Dermis blood vessel endothelial cell (primary cell): ENCODE data around the gene QDPR. TPM values are rescaled to one million over a fixed set of nuclear protein-coding genes. Genes with fewer than 3 reads are reported as not detected.
"Not testable (repeated sequence)": the region's sequence is repeated elsewhere in the genome, so short reads cannot be mapped to it uniquely, and the experiment has no call there.

Experiments used
- DNase-seq: peaks from one replicate; pipeline ENCODE4 v3.0.0; 2010
- total RNA-seq: library from RNA; depleted of rRNA; stranded (reverse); fragments of >200 nt; gene quantifications from 2 replicates; pipeline ENCODE4 v1.2.3, GENCODE V29; 2014

Gene QDPR
- total RNA-seq, 1 donor from 2014 or later: 15.1 TPM

GRCh38 chr4:17490575-17491059, 21.3 kb downstream of the QDPR start:
- DNase-seq: peak; percentile 66

DNA sequence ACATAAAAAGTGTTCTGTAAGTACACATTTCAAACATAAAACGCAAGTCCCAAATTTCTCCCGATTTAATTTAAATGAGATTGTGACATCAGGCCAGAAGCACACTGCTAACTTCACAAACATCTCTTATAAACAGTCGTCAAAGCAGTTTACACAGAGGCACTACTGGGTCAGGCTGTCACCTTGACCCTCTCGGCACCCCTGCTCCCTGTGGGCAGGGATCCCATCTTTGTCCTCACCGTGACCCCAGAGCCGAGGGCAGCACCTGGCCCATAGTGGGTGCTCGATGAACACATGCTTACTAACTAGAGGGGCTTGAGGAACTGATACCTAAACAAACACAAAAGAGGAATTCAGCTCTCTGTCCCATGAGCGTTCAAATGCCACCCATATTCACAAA, 22.2 kb downstream of the QDPR start:
- DNase-seq: no peak

DNA sequence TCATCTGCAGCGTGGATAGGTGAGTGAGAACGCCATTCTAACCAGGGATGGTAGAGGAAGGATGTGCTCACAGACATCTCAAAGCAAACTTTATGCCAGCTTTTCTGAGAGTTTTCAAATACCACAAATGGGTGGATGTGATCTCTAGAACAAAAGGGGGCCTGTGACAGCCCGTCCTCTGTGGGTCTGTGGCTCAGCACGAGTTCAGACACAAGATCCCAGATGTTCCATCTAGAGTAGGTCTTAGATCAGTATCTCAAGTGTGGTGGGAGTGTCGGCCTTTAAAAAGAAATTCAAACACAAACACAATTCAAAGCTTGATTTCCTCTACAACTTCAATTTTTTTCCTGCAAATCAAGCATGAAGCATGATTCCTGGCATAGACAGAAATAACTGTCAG, 22.8 kb downstream of the QDPR start:
- no peak for DNase-seq

GRCh38 chr4:17482716-17483115, 29.2 kb downstream of the QDPR start:
- DNase-seq: no peak

DNA sequence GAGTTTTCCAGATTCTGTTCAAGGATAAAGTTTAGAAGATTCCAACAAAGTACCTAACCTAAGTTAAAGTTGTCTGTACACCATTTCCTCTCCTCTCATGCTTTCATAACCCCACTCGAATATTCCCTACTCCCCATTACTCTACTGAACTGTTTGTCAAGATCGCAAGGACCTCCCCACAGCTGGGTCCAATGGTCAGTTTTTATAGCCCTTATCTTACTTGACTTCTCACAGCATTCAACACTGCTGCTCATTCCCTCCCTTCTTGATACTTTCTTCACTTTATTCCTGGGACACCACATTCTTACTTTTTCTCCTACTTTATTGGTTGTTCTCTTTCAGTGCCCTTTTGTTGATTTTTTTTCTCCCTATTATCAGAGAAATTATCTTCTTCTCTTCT, 30.9 kb downstream of the QDPR start:
- DNase-seq: no peak

- DNase-seq: no peak
Observed at GRCh38 chr4:17480210-17480927, 31.5 kb downstream of the QDPR start.

DNA sequence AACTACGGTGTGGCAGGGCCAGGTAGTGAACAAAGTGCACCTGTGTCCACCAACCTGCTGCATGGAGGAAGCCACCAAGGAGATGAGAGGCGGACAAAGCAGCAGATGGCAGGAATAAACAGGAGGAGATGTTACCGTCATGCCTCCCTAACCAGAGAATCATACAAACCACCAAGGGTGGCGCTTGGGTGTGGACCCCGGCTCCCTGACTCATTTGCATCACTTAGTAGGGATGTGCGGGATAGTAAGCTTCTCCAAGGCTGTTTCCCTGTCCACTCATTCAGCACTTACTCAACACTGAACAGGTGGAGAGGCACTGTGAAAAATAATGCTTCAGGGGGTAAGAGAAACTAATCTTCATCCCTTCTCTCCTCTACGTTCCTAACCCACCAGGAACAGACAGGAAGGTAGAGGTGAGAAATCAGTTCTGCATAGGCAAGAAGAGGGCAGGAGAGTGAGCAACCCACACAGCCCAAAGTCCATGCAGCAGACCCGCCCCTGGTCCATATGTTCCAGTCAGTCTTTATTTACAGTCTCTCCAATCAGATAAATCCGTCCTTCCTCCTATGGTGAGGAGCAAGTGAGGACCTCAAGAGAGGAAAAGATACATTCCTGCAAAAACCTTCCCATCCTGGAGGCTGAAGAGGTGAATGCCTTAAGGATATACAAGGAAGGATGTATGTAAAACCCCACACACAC, 34.0 kb downstream of the QDPR start:
- DNase-seq: no peak

DNA sequence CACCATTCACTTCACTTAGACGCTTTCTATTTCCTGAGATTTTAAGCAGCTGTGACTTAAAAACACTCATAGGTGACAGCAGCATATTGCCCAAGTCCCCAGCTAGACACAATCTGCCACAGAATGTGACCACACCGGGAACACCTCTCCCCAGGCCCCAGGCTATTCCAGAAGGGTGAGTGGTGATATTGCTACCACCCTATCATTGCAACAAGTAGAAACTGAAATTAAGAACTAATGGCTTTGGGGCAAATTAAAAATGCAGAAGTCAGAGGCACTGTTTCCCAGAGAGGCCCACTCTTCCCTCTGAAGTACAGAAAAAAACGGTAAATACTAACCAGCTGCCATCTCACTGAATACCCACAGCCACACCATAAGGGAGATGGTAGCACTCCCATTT, 35.0 kb downstream of the QDPR start:
- no peak for DNase-seq

DNA sequence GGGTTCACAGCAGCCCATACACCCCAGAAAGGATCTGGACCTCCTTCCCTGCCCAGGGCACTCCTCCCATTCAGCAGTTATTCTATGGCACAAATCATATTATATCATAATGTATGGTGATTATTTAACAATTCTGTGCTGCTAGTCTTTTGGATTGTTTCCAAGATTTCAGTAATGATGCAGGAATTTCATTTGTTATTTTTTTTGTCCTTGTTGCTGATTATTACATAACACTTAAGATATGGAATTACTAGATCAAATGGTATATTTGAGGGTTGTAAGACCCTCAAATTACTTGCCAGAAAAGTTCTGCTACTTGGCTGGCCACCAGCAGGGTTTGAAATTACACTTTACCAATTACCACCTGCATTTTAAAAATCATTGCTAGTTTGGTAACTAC, 36.4 kb downstream of the QDPR start:
- peak; percentile 33 for DNase-seq

DNA sequence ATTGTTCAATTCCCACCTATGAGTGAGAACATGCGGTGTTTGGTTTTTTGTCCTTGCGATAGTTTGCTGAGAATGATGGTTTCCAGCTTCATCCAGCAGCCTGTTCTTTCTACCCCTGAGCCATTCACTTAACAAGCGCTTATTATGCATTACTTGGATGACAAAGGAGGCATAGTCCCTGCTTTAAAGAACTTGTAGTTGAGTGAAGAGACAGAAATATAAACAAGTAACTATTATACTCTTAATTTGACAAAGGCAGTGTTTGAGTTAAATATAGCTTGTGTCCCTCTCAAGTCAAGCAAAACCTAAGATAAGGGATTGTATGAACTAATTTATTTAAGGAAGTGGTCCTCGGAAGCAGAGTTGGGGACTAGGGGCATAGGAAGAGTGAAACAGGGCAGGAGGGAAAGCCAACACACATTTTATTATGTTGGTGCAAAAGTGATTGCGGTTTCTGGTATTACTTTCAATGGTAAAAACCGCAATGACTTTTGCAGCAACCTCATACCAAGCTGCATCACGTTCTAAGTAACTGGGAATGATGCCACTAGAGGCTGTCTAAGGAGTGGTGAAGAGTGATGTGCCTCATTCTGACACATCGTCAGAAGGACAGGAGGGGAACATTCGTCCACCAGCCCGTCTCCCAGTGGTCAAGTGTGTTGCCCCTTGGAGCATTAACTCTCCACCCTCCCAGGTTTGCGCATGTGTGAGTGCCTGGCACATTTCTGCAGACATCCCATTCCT, 41.8 kb downstream of the QDPR start:
- no peak for DNase-seq

GRCh38 chr4:17468619-17469221, 43.2 kb downstream of the QDPR start:
- peak; percentile 71 for DNase-seq

DNA sequence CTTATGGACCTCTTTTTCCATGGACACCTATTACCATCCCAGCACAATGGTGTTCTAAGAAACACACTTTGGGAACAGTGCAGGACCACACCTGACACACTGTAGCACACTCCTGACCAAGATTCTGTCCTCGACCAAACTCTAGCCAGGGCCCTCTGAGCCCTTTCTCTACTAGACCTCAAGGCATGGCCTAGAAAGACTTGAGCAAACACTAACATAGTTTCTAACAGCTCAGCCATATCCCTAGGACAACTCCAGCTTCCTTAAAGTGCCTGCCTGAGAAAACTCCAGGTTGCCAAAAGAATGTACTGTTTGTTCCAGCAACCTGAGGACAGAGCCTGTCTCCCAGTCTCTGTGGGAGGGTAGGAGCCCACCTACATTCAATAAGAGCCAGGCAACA, 48.3 kb downstream of the QDPR start:
- no peak for DNase-seq

- no peak for DNase-seq
Observed at GRCh38 chr4:17450269-17450804, 61.6 kb downstream of the QDPR start.

- peak; percentile 65 for DNase-seq
Observed at GRCh38 chr4:17448689-17449088, 63.2 kb downstream of the QDPR start.

DNA sequence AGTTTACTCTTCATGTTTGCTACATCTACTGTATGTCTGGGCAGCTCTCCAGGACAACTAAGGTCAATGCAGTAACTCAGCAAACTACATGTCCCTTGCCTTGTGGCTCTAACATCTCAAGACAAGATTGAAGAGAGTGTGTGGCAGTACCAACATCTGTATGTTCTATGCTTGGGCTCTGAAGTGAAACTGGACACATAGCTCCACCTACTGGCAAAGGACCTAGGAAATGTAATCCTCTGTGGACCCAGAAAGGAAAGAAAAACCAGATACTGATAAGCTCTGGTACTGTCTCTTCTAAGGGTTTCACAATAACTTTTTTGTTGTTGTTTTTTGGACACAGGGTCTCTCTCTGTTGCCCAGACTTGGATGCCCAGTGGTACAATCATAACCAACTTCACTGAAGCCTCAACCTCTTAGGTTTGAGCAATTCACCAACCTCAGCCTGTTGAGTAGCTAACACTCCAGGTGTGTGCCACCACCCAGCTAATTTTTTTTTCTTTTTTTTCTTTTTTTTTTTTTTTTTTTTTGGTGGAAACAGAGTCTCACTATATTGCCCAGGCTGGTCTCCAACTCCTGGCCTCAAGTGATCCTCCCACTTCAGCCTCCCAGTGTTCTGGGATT, 64.1 kb downstream of the QDPR start:
- DNase-seq: peak; percentile 82

DNA sequence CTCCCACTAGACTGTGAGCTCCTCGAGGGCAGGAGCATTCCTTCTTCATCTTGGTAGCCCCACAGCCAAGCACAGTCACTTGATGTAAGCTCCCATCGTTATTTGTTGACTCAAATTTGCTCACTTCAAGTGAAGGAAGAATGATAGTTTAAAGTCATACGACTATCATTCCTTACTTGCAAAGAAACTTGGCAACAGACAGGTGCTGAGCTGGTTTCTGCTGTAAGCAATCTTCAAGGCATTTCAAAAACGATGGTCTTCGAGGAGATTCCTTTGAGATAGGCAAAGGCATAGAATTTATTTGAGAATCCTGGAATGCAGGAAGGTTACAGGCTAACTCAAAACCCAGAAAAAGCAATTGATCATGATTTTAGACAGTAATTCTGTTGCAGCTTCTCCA, 64.8 kb downstream of the QDPR start:
- DNase-seq: no peak

DNA sequence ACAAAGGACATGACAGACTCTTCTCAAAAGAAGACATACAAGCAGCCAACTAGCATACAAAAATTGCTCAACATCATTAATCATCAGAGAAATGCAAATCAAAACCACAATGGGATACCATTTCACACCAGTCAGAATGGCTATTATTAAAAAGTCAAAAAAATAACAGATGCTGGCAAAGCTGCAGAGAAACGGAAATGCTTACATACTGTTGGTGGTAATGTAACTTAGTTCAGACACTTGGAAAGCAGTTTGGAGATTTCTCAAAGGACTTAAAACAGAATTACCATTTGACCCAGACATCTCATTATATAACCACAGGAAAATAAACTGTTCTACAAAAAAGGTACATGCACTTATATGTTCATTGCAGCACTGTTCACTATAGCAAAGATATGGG, 69.4 kb downstream of the QDPR start:
- not testable (repeated sequence) for DNase-seq

DNA sequence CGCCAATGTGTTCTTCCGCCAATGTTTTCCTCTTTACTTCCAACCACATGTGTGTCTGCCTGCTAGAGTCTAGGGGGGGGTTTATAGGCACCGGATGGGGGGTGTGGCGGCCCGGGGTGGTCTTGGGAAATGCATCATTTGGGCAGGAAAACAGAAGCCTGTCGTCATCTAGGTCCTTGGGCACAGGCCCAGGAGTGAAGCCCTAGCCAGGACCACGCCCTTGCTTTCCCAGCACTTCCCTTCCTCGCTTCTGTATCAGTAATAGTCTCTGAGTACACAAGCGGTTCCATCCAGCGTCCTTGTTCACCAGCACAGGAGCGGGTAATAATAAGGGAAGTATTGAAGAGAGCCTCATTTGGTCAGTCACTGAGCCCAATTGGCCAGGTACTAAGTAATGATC, 74.5 kb downstream of the QDPR start:
- DNase-seq: no peak

DNA sequence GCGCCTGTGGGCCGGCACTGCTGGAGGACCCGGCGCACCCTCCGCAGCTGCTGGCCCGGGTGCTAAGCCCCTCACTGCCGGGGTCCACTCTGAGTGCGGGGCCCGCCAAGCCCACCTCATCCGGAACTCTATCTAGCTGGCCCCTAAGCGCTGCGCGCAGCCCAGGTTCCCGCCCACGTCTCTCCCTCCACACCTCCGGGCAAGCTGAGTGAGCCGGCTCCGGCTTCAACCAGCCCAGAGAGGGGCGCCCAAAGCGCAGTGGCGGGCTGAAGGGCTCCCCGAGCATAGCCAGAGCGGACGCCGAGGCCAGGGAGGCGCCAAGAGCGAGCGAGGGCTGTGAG, 75.2 kb downstream of the QDPR start:
- DNase-seq: no peak
